Measurements from ENCODE around the gene NF1.

NF1 gene

GRCh38 chr17:31299624-31300023 is 204.8 kb downstream of the NF1 start:
- DNase-seq, result no peak

- DNase-seq, result no peak
These were observed 212.9 kb downstream of the NF1 start for GRCh38 chr17:31307640-31308039.

GRCh38 chr17:31308372-31309334 is 213.9 kb downstream of the NF1 start:
- no peak for DNase-seq

GRCh38 chr17:31309556-31309955 is 214.8 kb downstream of the NF1 start:
- DNase-seq, result no peak

- peak; percentile 79 for DNase-seq
These were observed 215.5 kb downstream of the NF1 start for GRCh38 chr17:31310260-31310659.

GRCh38 chr17:31310886-31311285 is 216.1 kb downstream of the NF1 start:
- peak; percentile 39 for DNase-seq

GRCh38 chr17:31311526-31311925 is 216.7 kb downstream of the NF1 start:
- DNase-seq, result no peak

GRCh38 chr17:31312223-31312622 is 217.4 kb downstream of the NF1 start:
- peak; percentile 66 for DNase-seq

- DNase-seq, result peak; percentile 44
These were observed 219.4 kb downstream of the NF1 start, which contains the start of gene EVI2B for GRCh38 chr17:31313982-31314781. Gene EVI2B (minus strand): TSS chr17:31314054. CDS start chr17:31305609, 8,445 bp downstream.

- no peak for DNase-seq
These were observed 220.0 kb downstream of the NF1 start for GRCh38 chr17:31314782-31315100.

GRCh38 chr17:31318298-31318801 is 223.6 kb downstream of the NF1 start:
- DNase-seq, result peak; percentile 78

GRCh38 chr17:31318851-31319661 is 224.3 kb downstream of the NF1 start:
- DNase-seq, result no peak

GRCh38 chr17:31320241-31320640 is 225.5 kb downstream of the NF1 start:
- no peak for DNase-seq

GRCh38 chr17:31320791-31321190 is 226.0 kb downstream of the NF1 start:
- DNase-seq, result no peak

GRCh38 chr17:31321481-31321880 is 226.7 kb downstream of the NF1 start, which contains the start of gene EVI2A:
Gene EVI2A (minus strand): TSS chr17:31321622. CDS start chr17:31319013, 2,609 bp downstream.
- DNase-seq, result peak; percentile 84

GRCh38 chr17:31321966-31322365 is 227.2 kb downstream of the NF1 start:
- DNase-seq, result peak; percentile 50

- DNase-seq, result no peak
These were observed 228.8 kb downstream of the NF1 start for GRCh38 chr17:31323551-31323950.

- DNase-seq, result no peak
These were observed 232.9 kb downstream of the NF1 start for GRCh38 chr17:31327534-31328159.

- DNase-seq, result no peak
These were observed 233.4 kb downstream of the NF1 start for GRCh38 chr17:31328160-31328535.

- no peak for DNase-seq
These were observed 234.4 kb downstream of the NF1 start for GRCh38 chr17:31329221-31329620.

GRCh38 chr17:31339906-31340661 is 245.3 kb downstream of the NF1 start:
- DNase-seq, result no peak
